Stimulated activated CD4-positive, alpha-beta T cell treated with anti-CD3 and anti-CD28 coated beads, Interleukin-2, amount 100 ng/mL, for 48 hours (primary cell): ENCODE results near the gene MCCD1.

Source experiments
- DNase-seq, 2 donors: peaks; one replicate each; pipeline ENCODE4 v3.0.0-alpha.2; 2020

MCCD1 gene

DNA sequence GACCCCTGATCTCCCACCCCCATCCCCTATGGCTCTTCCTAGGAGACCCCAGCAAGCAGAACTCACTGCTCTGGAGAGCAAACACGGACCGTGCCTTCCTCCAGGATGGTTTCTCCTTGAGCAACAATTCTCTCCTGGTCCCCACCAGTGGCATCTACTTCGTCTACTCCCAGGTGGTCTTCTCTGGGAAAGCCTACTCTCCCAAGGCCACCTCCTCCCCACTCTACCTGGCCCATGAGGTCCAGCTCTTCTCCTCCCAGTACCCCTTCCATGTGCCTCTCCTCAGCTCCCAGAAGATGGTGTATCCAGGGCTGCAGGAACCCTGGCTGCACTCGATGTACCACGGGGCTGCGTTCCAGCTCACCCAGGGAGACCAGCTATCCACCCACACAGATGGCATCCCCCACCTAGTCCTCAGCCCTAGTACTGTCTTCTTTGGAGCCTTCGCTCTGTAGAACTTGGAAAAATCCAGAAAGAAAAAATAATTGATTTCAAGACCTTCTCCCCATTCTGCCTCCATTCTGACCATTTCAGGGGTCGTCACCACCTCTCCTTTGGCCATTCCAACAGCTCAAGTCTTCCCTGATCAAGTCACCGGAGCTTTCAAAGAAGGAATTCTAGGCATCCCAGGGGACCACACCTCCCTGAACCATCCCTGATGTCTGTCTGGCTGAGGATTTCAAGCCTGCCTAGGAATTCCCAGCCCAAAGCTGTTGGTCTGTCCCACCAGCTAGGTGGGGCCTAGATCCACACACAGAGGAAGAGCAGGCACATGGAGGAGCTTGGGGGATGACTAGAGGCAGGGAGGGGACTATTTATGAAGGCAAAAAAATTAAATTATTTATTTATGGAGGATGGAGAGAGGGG lies 44.7 kb downstream of the MCCD1 start:
- DNase-seq, result no peak

DNA sequence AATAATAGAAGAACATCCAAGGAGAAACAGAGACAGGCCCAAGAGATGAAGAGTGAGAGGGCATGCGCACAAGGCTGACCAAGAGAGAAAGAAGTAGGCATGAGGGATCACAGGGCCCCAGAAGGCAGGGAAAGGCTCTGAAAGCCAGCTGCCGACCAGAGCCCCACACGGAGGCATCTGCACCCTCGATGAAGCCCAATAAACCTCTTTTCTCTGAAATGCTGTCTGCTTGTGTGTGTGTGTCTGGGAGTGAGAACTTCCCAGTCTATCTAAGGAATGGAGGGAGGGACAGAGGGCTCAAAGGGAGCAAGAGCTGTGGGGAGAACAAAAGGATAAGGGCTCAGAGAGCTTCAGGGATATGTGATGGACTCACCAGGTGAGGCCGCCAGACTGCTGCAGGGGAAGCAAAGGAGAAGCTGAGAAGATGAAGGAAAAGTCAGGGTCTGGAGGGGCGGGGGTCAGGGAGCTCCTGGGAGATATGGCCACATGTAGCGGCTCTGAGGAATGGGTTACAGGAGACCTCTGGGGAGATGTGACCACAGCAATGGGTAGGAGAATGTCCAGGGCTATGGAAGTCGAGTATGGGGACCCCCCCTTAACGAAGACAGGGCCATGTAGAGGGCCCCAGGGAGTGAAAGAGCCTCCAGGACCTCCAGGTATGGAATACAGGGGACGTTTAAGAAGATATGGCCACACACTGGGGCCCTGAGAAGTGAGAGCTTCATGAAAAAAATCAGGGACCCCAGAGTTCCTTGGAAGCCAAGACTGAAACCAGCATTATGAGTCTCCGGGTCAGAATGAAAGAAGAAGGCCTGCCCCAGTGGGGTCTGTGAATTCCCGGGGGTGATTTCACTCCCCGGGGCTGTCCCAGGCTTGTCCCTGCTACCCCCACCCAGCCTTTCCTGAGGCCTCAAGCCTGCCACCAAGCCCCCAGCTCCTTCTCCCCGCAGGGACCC lies 45.6 kb downstream of the MCCD1 start:
- no peak for DNase-seq

DNA sequence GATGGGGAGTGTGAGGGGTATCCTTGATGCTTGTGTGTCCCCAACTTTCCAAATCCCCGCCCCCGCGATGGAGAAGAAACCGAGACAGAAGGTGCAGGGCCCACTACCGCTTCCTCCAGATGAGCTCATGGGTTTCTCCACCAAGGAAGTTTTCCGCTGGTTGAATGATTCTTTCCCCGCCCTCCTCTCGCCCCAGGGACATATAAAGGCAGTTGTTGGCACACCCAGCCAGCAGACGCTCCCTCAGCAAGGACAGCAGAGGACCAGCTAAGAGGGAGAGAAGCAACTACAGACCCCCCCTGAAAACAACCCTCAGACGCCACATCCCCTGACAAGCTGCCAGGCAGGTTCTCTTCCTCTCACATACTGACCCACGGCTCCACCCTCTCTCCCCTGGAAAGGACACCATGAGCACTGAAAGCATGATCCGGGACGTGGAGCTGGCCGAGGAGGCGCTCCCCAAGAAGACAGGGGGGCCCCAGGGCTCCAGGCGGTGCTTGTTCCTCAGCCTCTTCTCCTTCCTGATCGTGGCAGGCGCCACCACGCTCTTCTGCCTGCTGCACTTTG lies 46.7 kb downstream of the MCCD1 start, which contains the start of gene TNF:
Gene TNF (plus strand): TSS at position 231 of the 567 bp plus-strand sequence. CDS start 177 bp downstream, at position 408.
- peak; percentile 79 to 80 for DNase-seq

DNA sequence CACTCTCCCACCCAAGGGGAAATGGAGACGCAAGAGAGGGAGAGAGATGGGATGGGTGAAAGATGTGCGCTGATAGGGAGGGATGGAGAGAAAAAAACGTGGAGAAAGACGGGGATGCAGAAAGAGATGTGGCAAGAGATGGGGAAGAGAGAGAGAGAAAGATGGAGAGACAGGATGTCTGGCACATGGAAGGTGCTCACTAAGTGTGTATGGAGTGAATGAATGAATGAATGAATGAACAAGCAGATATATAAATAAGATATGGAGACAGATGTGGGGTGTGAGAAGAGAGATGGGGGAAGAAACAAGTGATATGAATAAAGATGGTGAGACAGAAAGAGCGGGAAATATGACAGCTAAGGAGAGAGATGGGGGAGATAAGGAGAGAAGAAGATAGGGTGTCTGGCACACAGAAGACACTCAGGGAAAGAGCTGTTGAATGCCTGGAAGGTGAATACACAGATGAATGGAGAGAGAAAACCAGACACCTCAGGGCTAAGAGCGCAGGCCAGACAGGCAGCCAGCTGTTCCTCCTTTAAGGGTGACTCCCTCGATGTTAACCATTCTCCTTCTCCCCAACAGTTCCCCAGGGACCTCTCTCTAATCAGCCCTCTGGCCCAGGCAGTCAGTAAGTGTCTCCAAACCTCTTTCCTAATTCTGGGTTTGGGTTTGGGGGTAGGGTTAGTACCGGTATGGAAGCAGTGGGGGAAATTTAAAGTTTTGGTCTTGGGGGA lies 47.4 kb downstream of the MCCD1 start:
- DNase-seq, result no peak

DNA sequence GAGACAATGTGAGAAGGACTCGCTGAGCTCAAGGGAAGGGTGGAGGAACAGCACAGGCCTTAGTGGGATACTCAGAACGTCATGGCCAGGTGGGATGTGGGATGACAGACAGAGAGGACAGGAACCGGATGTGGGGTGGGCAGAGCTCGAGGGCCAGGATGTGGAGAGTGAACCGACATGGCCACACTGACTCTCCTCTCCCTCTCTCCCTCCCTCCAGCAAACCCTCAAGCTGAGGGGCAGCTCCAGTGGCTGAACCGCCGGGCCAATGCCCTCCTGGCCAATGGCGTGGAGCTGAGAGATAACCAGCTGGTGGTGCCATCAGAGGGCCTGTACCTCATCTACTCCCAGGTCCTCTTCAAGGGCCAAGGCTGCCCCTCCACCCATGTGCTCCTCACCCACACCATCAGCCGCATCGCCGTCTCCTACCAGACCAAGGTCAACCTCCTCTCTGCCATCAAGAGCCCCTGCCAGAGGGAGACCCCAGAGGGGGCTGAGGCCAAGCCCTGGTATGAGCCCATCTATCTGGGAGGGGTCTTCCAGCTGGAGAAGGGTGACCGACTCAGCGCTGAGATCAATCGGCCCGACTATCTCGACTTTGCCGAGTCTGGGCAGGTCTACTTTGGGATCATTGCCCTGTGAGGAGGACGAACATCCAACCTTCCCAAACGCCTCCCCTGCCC lies 48.3 kb downstream of the MCCD1 start:
- DNase-seq, result no peak

DNA sequence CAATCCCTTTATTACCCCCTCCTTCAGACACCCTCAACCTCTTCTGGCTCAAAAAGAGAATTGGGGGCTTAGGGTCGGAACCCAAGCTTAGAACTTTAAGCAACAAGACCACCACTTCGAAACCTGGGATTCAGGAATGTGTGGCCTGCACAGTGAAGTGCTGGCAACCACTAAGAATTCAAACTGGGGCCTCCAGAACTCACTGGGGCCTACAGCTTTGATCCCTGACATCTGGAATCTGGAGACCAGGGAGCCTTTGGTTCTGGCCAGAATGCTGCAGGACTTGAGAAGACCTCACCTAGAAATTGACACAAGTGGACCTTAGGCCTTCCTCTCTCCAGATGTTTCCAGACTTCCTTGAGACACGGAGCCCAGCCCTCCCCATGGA lies 48.8 kb downstream of the MCCD1 start:
- DNase-seq, result no peak

DNA sequence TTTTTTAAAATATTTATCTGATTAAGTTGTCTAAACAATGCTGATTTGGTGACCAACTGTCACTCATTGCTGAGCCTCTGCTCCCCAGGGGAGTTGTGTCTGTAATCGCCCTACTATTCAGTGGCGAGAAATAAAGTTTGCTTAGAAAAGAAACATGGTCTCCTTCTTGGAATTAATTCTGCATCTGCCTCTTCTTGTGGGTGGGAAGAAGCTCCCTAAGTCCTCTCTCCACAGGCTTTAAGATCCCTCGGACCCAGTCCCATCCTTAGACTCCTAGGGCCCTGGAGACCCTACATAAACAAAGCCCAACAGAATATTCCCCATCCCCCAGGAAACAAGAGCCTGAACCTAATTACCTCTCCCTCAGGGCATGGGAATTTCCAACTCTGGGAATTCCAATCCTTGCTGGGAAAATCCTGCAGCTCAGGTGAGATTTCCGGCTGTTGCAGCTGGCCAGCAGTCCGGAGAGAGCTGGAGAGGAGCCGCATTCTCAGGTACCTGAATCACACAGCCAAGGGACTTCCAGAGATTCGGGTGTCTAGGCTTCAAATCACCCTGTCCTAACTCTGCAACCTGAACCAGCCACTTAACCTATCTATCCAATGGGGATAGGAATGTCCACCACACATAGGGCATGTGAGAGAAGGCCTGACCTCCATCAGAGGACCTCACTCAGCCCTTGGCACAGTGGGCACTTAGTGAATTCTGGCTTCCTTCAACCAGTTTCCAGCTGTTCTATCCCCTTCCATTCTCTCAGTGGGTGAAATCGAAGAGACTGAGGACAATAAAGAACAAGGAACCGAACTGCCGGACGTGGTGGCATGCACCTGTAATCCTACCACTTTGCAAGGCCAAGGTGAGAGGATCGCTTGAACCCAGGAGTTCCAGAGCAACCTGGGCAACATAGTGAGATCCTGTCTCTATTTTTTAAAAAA lies 49.7 kb downstream of the MCCD1 start:
- no peak for DNase-seq

DNA sequence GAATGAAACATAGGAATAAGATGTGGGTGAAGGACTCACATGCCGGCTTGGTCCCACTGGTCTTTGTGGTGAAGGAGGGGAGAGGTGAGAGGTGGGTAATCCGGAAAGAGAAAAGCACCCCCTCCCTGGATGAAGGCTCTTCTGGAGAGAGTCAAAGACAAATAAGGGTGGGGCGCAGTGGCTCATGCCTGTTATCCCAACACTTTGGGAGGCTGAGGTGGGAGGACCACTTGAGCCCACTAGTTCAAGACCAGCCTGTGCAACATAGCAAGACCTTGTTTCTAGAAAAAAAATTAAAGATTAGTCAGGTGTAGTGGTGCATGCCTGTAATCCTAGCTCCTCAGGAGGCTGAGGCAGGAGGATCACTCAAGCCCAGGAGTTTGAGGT lies 50.4 kb downstream of the MCCD1 start:
- DNase-seq, result no peak
